Measurements from ENCODE around the gene TMEM132D.
A peak's percentile ranks its signal among the peaks of the same experiment; 100 is the strongest.

The TMEM132D gene

DNA sequence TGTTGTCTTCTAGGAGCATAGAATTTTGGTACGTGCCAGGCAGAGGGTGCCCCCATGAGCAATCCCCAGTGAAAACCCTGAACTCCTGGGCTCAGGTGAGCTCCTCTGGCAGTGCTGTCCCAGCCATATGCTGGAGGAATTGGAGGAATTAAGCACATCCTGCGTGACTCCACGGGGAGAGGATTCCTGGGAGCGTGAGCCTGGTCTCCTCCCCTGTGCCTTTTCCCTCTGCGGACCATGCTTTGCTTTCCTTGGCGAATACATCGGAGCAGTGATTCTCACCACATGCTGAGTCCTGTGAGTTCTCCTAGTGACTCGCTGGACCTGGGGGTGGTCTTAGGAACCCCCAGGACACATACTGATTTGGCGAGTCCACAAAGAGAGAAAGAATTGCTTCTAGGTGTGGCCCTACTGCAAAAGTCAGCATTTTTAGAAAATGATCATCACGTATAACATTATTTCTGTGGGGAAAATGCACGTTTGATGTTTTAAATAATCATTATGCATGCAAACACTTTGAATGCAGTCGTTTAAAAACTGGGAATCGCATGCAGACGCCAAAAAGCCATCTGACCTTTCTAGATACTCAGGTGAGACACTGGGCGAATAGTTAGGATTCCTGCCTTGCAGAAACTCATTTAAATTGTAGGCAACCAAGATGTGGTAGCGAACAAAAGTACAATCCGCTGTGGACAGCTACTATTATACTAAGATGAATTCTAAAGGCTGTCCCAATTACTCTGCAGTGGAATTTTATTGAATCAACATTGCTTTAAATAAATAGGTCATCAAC lies 370.9 kb downstream of the TMEM132D start:
- DNase-seq, result no peak

DNA sequence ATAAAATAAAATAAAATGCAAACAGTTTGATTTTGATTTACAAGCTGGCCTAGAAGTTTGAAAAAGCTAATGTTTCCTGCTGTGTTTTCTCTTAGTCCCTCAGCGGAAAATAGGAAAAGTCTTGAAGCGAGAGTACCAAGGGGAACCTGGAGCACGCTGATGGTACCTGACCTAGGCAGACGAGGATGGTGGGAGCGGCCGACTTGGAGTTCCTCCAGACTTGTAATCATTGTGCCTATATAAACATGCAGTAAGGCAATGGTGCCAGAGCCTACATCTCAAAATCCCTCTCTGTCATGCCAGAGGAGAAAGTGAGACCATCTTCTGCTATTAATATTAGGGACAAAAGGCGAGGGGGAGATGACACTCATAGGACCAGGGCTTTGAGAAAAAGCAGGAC lies 371.7 kb downstream of the TMEM132D start:
- DNase-seq, result no peak

- no peak for DNase-seq
Measured at GRCh38 chr12:129530984-129531383, 372.8 kb downstream of the TMEM132D start.

GRCh38 chr12:129530517-129530916 lies 373.3 kb downstream of the TMEM132D start:
- DNase-seq, result no peak

DNA sequence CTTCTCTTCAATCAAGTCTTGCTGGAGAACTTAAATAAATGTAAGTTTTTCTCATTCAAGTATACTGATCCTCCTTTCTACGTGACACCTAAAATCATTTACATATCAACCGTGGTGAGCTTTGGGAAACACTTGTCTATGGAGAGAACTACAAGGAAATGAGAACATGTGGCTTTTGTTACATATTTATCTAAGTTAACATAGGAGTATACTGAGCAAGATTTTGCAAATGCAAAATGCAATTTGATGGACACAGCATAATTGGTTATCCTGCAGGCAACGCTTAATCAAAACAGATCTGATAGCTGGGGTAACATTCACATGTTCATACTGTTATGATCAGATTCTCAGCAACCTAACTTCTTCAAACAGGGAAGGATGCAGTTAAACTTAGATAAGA lies 376.3 kb downstream of the TMEM132D start:
- DNase-seq, result no peak

- DNase-seq, result no peak
Measured at GRCh38 chr12:129523621-129524020, 380.2 kb downstream of the TMEM132D start.

DNA sequence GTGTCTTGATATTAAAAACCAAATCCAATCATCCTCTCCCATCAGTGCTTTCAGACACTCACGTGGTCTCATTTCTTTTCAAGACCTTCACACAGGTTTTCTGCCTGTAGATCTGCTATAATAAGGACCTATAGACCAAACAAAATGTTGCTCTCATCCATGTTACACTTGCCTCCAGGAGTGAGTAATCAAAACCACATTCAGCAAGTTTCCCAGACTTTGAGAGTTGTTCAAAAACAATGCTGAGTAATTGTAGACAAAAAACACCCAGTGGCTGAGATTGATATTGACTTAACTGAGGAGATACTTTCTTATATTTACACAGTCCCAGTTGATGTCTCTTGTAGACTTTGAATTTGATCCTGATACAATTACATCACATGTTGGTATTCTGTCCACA lies 383.1 kb downstream of the TMEM132D start:
- DNase-seq, result no peak

- DNase-seq, result no peak
Measured at GRCh38 chr12:129503802-129504201, 400.0 kb downstream of the TMEM132D start.

DNA sequence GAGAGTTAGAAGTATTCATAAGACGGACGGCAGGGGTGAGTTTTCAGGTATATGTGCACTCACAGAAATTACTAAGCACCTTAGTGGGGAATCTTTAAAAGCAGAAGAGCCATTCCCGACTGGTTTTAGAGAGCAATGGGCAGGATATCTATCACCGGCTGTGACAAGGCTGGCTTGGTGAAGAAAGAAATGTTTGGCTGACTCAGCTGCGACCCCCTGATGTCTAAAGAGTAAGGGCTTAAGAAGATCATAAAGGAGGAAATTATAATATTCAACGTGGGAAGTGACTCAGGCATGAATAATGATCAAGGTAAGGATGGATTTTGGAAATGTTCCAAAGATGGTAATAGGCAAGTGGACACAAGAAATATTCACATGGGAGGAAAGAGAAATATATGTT lies 407.6 kb downstream of the TMEM132D start:
- no peak for DNase-seq

DNA sequence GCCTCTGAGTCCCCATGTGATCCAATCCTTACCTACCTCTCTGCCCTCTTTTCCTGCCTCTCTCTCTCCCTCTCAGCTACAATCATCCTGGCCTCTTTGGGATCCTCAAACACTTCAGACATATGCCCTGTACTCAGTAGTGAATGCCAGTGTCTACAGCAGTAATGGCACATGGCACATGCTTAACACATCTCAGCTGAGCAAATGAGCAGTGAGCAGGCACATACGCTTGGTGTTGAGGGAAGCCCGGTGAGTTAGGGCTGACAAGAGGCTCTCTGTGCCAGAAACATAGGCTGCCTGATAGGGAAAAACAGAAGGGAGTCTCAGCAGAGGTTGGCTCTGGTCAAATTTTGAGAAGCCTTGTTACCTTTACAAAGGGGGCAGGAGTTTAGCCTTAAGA lies 409.1 kb downstream of the TMEM132D start:
- no peak for DNase-seq

GRCh38 chr12:129494260-129494659 lies 409.6 kb downstream of the TMEM132D start:
- no peak for DNase-seq

DNA sequence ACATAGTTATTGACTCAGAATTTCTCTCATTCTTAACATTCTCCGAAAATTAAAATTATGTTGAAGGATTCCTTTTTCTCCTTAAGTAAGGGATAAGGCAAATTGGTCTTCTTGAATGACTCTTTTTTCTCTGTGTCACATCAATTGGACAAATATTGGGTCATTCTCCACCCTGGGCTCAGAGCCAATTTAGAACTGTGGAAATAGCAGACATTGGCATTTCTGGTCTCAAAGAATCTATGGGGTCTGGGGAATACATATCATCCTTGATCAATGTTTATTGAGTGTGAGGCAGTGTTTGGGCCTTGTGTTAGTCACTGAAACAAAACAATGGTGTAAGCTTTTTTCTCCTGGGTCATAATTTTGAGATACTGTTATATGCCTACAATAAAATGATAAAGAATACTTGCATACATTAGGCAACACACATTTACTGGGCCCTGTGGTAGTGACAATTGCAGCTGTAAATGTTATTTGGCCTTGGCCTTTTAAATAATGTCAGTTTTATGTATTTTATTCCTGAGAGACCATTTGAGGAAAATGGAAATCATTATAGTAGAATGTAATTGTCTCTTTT lies 414.6 kb downstream of the TMEM132D start:
- DNase-seq, result no peak

- DNase-seq, result no peak
Measured at GRCh38 chr12:129486931-129487330, 416.9 kb downstream of the TMEM132D start.

DNA sequence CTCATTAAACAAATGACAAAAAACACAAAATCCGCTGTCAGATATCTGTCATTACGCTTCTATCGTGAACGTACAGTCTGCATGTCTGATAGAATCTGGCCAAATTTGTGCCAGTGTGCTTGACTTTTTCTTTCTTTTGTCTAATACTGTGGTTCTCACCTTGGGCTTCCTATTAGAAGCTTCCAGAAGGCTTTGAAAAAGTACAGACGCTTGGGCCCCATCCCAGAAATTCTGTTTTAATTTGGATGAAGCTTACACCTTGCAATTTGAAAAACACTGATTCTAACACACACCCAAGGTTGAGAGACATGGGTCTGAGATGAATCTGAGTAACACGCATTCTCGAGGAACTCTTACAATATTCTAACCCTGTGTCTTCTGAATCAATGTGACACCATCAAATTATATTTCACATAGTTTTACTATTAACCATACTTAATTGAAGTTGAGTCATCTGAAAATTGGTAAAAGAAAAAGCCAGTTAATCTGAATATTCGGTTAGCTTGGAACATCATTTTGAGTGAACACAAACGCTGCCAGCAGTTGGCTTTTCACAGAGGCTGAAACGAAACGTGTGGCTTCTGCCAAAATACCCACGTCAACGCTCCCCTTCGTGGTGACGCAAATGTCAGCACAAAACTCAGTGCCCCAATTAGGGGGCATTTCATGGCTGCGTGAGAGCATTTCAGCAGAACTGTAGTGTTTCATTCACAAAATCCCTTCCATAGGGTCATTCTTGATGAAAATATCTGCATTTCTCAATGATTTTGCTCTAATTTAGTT lies 420.5 kb downstream of the TMEM132D start:
- peak in 2 of 14 donors; percentile 2 to 22 for DNase-seq

- DNase-seq, result no peak
Measured at GRCh38 chr12:129481921-129482320, 421.9 kb downstream of the TMEM132D start.

GRCh38 chr12:129470196-129470595 lies 433.6 kb downstream of the TMEM132D start:
- DNase-seq, result no peak

DNA sequence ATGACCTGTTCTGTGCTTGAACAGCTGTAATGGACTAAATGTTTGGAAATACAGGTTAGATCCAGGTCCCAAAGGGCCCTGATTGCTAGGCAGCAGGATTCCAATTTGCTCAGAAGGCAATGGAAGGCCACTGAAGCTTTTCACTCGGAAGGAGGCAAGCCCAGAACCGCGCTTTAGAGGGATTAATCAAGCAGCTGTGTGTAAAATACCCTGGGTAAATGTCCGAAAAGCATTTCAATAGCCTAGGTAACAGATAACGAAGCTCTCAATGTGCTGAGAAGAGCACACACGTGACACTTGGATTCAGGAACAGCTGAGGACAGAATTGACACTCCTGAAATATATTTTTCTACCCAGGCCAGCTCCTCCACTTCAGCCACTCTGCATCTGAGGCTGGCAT lies 436.1 kb downstream of the TMEM132D start:
- no peak for DNase-seq

DNA sequence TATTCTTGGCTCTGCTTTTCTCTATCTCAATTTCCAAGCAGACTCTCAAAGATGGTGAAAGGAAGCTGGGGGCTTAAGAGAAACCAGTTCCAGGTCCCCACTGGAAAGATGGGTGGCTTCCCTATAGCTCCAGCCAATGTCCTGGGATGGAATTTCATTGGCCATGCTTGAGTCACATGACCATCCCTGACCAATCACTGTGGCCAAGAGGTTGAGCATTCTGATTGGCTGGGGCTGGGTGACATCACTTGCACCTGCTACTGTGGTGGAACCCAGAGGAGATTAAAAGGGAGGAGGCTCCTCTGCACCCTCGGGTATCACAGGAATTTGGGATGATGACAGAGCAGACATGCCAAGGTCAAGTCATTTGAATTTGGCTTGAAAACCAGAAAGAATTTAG lies 436.5 kb downstream of the TMEM132D start:
- DNase-seq, result no peak

- DNase-seq, result no peak
Measured at GRCh38 chr12:129466499-129466898, 437.3 kb downstream of the TMEM132D start.

DNA sequence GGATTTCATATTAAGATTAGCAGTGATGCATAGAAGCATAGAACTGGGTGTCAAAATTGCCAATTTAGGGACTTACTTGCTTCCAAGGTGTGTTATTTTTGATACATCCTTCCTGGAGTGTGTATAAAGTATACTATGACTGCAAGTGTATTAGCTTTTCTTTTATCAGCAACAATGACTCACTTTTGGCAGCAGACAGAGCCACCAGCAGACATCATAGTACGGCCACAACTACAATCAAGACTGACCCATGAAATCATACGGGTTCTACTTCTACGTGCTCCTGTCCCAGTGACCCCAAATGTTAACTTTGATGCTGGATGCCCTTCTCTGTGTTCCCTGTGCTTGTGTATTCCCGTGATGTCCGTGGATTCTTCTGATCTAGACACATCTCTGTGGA lies 443.9 kb downstream of the TMEM132D start:
- DNase-seq, result no peak

DNA sequence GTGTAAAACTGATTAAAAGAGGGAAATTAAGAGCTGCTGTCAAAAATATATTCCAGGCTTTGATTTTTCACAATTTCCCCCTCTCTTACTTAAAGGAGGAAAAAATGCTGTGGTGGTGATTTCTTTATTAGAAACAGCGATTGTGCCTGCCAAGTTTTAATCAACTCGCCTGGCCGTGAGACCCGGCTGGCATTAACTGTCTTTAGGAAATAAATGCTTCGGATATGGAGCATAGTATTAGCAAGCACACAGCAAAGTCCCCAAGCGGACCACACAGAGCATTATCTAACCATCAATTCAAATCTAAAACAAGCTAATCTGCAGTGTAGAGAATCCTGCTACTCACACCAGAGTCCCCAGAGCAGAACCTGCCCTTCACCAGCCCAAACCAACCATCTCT lies 457.1 kb downstream of the TMEM132D start:
- DNase-seq, result no peak

DNA sequence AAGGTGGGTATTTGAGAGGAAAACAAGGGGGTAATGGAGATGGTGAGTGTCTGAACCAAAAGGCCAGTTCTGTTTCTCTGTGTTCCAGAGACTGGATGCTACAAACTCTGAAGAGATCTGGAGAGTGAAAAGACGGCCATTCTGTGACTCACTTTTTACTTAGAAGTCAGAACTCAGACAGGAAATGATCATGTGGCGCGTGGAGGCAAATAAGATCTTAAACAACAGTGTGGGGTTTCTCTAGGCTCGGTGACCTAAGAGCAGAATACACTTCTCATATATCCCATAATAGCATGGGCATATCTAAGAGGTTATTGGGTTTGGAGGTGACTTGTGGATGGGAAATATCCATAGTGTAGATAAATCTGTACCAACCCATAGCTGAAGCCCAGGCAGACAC lies 463.5 kb downstream of the TMEM132D start:
- no peak for DNase-seq

GRCh38 chr12:129434790-129435189 lies 469.0 kb downstream of the TMEM132D start:
- DNase-seq, result no peak
